WTC11 (cell line): ENCODE measurements around the gene TASP1.
"Not testable (repeated sequence)": the region's sequence is repeated elsewhere in the genome, so short reads cannot be mapped to it uniquely, and the experiment has no call there.

Experiments used
- CTCF ChIP-seq: fragments of 200-600 bp; IDR thresholded peaks from 2 replicates; pipeline ENCODE4 v1.8.0; 2022; ENCODE audit warnings: antibody characterized with exemption
- E2F1 ChIP-seq: sonication (generic); formaldehyde crosslinking; IDR thresholded peaks from 2 replicates; pipeline ENCODE4 v1.8.0; 2022; ENCODE audit warnings: mild to moderate bottlenecking, missing genetic modification reagents
- FOXP1 ChIP-seq: sonication (generic); formaldehyde crosslinking; IDR thresholded peaks from 2 replicates; pipeline ENCODE4 v1.8.0; 2022; ENCODE audit warnings: missing genetic modification reagents, mild to moderate bottlenecking, moderate library complexity, borderline replicate concordance
- NFYB ChIP-seq: sonication (generic); formaldehyde crosslinking; conservative IDR thresholded peaks from 2 replicates; pipeline ENCODE4 v1.8.0; 2022; ENCODE audit warnings: low read depth, missing genetic modification reagents
- PRRX2 ChIP-seq: fragments of 250-450 bp; sonication (Bioruptor Pico); IDR thresholded peaks from 2 replicates; pipeline ENCODE4 v1.8.0; 2021; ENCODE audit warnings: mild to moderate bottlenecking
- SMAD3 ChIP-seq: sonication (generic); formaldehyde crosslinking; IDR thresholded peaks from 2 replicates; pipeline ENCODE4 v1.8.0; 2022; ENCODE audit warnings: missing genetic modification reagents, mild to moderate bottlenecking, borderline replicate concordance
- STAT6 ChIP-seq: sonication (generic); formaldehyde crosslinking; conservative IDR thresholded peaks from 2 replicates; pipeline ENCODE4 v1.8.1; 2023; ENCODE audit warnings: mild to moderate bottlenecking, low read depth, missing genetic modification reagents, moderate library complexity
- ZMAT4 ChIP-seq: fragments of 250-450 bp; sonication (Bioruptor Pico); IDR thresholded peaks from 2 replicates; pipeline ENCODE4 v1.9.0; 2021; ENCODE audit warnings: mild to moderate bottlenecking
- ZNF121 ChIP-seq: sonication (generic); formaldehyde crosslinking; IDR thresholded peaks from 2 replicates; pipeline ENCODE4 v1.8.0; 2023; ENCODE audit warnings: missing genetic modification reagents
- ZNF281 ChIP-seq: sonication (generic); formaldehyde crosslinking; IDR thresholded peaks from 2 replicates; pipeline ENCODE4 v1.8.0; 2023; ENCODE audit warnings: mild to moderate bottlenecking, missing genetic modification reagents
- ZNF423 ChIP-seq: fragments of 250-450 bp; sonication (Bioruptor Pico); IDR thresholded peaks from 2 replicates; pipeline ENCODE4 v2.1.2; 2022; ENCODE audit warnings: mild to moderate bottlenecking, moderate library complexity

GRCh38 chr20:13483472-13483871 is 155.3 kb downstream of the TASP1 start:
- not testable (repeated sequence) for TF ChIP-seq ZNF281 (CRISPR knock-in tag); CTCF; SMAD3 (CRISPR knock-in tag); ZNF423 (CRISPR knock-in tag); PRRX2 (CRISPR knock-in tag); STAT6 (CRISPR knock-in tag); ZMAT4; E2F1 (CRISPR knock-in tag); FOXP1 (CRISPR knock-in tag); NFYB; ZNF121 (CRISPR knock-in tag)
